SK-N-MC (cell line): Measurements from ENCODE around the gene FAM50B.

ENCODE experiments used
- DNase-seq: peaks from one replicate; pipeline ENCODE4 v3.0.0-alpha.2; 2011; ENCODE audit warnings: low read depth, low spot score
- H3K27ac ChIP-seq: fragments of 200-600 bp; sonication (generic); 2 replicates; pipeline ENCODE4 v1.5.1; 2016; ENCODE audit warnings: mixed run types
- H3K36me3 ChIP-seq: fragments of 200-600 bp; sonication (generic); 2 replicates; pipeline ENCODE4 v1.6.1; 2017; ENCODE audit warnings: antibody characterized with exemption, low read length, mixed read lengths; ENCODE audit not compliant: insufficient read depth
- H3K4me3 ChIP-seq: fragments of 200-600 bp; sonication (generic); 2 replicates; pipeline ENCODE4 v1.5.1; 2016
- H3K9ac ChIP-seq: fragments of 200-600 bp; sonication (generic); 2 replicates; pipeline ENCODE4 v1.8.0; 2017; ENCODE audit warnings: mixed run types, mixed read lengths; ENCODE audit not compliant: insufficient read length
- H3K9me3 ChIP-seq: fragments of 200-600 bp; sonication (generic); 2 replicates; pipeline ENCODE4 v1.6.1; 2017; ENCODE audit warnings: low read depth, mild to moderate bottlenecking, antibody characterized with exemption, low read length, moderate library complexity, mixed read lengths
- EZH2 ChIP-seq: fragments of 200-600 bp; sonication (generic); IDR thresholded peaks from one replicate; pipeline ENCODE4 v1.6.1; 2017; ENCODE audit warnings: antibody characterized with exemption
- FOXP2 ChIP-seq: optimal IDR thresholded peaks from 2 replicates; pipeline ENCODE3; 2011; ENCODE audit warnings: mild to moderate bottlenecking, moderate library complexity; ENCODE audit not compliant: insufficient read depth; ENCODE audit errors: extremely low read length, control extremely low read depth
- POLR2AphosphoS5 ChIP-seq: IDR thresholded peaks from 2 replicates; pipeline ENCODE4 v1.6.1; 2012; ENCODE audit warnings: mild to moderate bottlenecking, low read depth, low read length, borderline replicate concordance

FAM50B gene

DNA sequence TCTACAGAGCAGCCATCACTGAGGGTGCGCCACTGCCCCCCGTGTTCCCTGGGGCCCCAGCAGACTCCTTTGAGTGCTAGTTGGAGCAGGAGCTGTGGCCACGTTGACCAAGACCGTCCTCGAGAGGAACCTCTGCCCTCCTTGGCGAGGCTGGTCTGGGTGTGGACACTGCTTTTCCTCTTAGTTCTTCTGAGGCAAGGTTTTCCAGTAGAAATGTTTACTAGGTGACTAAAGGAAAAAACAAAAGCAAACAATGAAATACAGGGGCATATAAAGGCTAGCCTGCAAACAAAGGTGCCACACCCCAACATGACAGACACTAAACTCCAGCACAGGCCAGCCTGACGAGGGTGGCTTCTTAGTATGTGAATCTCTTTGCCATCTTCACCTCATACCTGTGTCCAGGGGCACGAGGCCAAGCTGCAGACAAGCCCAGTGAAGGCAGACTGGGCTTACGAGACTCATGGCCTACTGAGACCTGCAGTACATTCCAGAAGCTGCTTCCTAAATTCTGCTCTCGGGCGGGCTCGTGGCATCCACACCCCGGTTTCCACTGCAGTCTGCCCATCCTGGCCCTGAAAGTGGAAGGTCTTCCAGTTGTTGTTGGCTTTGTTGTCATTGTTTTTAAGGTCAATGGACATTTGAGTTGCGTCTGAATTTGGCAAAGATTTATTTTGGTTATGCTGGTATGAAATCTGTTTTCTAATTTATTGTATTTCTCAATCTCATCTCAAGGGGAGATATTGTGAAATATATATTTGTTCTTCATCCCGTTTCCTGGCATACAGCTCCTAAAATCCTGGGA is 39.2 kb downstream of the FAM50B start:
- H3K36me3 ChIP-seq: no peaks in the 10 kb centered on the region
- H3K9me3 ChIP-seq: no peaks in the 10 kb centered on the region
- TF ChIP-seq POLR2AphosphoS5: no peak
- TF ChIP-seq FOXP2: no peak
- no peak for TF ChIP-seq EZH2
- no peak for DNase-seq
- H3K9ac ChIP-seq: no peak overlapping the region
- H3K27ac ChIP-seq: no peak overlapping the region
- H3K4me3 ChIP-seq: no peak overlapping the region

DNA sequence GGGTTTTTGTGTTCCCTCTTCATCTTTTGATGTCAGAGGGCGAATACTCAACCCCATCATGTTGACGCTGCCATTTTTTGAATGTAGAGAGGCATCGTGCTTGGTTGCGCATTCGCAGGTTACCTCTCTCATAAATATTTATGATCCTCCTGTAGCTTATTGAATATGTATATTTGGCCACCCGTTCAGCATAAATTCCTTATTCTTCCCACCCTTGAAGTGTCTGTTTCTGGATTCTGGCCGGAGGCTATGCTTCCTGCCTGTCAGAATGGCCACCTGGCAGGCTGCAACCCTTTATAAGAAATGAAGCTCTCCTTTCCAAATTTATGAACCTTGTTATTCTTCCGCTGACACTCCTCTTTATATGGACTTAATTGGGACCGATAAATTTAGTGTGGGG is 40.9 kb downstream of the FAM50B start:
- Histone ChIP-seq H3K36me3 (no peaks in the 10 kb centered on the region), H3K9ac (no peak overlapping the region), H3K4me3 (no peak overlapping the region), H3K27ac (no peak overlapping the region), H3K9me3 (no peaks in the 10 kb centered on the region)
- no peak for TF ChIP-seq FOXP2
- no peak for TF ChIP-seq EZH2
- no peak for TF ChIP-seq POLR2AphosphoS5
- DNase-seq: no peak

DNA sequence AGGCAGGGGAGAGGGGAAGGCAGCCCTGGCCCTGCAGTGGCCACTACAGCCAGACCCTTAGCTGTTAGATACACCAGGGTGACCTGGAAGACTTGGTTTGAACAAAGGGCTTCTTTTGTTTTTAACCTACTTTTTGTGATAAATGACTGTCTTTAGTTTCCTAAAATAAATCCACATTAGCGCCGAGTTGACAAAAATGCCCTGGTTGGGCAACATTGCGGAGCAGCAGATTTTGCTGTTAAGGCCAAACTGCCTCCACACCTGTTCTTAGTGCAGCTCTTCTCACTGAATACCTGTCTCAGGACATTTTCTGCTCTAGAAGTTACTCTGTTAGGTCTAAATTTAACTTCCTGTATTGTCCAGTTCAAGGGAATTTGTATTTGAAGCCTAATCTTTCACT is 42.7 kb downstream of the FAM50B start:
- no peak overlapping the region for H3K9ac ChIP-seq
- no peak for DNase-seq
- H3K4me3 ChIP-seq: no peak overlapping the region
- H3K27ac ChIP-seq: no peak overlapping the region
- H3K36me3 ChIP-seq: no peaks in the 10 kb centered on the region
- no peaks in the 10 kb centered on the region for H3K9me3 ChIP-seq
- TF ChIP-seq POLR2AphosphoS5 (no peak), EZH2 (no peak), FOXP2 (no peak)

DNA sequence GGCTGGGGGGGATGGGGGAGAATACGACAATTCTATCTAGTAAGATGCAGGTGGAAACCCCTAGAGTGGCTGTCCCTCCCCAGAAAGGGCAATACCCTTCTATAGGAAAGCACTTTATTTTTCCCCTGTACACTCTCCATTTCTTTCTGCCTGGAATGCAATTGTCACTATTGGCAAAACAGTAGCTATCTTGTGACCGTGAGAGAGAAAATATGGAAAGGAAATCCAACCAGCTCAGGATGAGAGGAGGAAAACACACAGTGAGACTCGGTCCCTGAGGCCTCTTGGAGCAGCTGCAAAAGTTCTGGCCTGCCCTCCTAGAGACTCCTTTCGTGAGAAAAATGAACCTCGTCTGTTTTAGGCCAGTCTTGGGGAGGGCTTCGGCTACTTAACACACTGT is 43.4 kb downstream of the FAM50B start:
- H3K36me3 ChIP-seq: no peaks in the 10 kb centered on the region
- TF ChIP-seq EZH2: no peak
- TF ChIP-seq POLR2AphosphoS5: no peak
- TF ChIP-seq FOXP2: no peak
- no peak for DNase-seq
- H3K27ac ChIP-seq: no peak overlapping the region
- no peaks in the 10 kb centered on the region for H3K9me3 ChIP-seq
- no peak overlapping the region for H3K4me3 ChIP-seq
- no peak overlapping the region for H3K9ac ChIP-seq

DNA sequence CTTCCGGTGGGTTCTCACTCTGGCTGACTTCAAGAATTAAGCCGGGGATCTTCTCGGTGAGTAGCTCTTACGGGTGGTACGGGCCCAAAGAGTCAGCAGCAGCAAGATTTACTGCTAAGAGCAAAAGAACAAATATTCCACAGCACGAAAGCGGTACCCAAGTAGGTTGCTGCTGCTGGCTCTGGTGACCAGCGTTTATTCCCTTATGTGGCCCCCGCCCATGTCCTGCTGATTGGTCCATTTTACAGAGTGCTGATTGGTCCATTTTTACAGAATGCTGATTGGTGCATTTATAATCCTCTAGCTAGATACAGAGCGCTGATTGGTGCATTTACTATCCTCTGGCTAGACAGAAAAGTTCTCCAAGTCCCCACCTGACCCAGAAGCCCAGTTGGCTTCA is 44.3 kb downstream of the FAM50B start:
- no peak overlapping the region for H3K9ac ChIP-seq
- TF ChIP-seq EZH2 (no peak), FOXP2 (no peak), POLR2AphosphoS5 (no peak)
- no peak overlapping the region for H3K27ac ChIP-seq
- H3K36me3 ChIP-seq: no peaks in the 10 kb centered on the region
- no peak for DNase-seq
- no peak overlapping the region for H3K4me3 ChIP-seq
- no peaks in the 10 kb centered on the region for H3K9me3 ChIP-seq

DNA sequence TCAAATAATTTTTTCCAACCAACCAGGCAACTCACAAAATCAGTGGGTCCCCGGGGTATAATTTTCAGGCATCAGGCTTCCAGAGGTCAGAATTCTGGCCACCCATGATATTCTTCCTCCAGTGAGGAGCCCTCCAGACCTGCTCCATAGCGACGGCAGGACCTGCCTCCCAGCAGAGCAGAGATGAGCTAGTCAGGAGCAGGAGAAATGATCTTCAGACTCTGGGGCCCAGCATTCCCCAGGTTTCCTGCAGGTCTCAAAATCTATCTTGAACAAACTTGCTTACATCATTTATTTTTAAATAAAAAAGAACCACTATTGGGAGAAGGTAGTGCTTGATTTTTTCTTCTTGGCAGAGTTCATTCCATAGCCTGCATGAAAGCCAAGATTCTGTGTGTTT is 44.7 kb downstream of the FAM50B start:
- no peak overlapping the region for H3K27ac ChIP-seq
- TF ChIP-seq POLR2AphosphoS5: no peak
- no peak overlapping the region for H3K9ac ChIP-seq
- H3K36me3 ChIP-seq: no peaks in the 10 kb centered on the region
- H3K4me3 ChIP-seq: no peak overlapping the region
- no peaks in the 10 kb centered on the region for H3K9me3 ChIP-seq
- DNase-seq: no peak

DNA sequence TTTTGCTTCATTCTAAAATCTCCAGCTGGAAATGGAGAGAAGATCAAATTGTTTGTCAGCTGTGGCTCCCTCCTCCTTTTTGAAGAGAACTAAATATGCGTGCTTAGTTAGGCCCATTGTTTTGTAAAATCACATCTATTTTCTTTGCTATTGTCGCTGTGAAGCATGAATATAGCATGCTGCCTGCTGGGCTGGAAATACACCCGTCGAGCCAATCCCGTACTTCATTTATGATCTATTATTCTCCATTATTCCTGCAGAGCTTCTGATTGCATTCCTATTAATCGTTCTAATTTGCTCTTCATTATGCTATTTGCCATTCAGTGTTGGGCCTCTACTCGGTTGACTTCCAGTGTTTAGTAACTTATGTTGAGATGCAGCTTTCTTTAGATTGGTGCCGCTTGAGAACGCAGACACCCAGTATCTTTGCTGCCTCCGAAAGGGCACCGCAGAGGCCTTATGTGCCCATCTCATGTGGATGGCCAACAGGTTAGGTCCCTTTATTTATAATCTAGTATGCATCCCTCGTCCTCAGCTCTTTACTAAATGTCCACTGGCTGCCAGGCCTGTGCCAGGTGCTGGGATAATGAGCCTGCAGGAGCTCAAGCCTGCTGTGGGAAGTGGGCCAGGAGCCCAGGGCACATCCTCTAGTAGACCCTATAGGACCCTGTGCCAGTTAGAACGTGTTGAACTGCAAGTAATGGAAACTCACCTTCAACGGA is 45.6 kb downstream of the FAM50B start:
- Histone ChIP-seq H3K9ac (no peak overlapping the region), H3K36me3 (no peaks in the 10 kb centered on the region), H3K9me3 (no peaks in the 10 kb centered on the region), H3K4me3 (no peak overlapping the region), H3K27ac (no peak overlapping the region)
- TF ChIP-seq POLR2AphosphoS5 (no peak), EZH2 (no peak), FOXP2 (no peak)
- no peak for DNase-seq

DNA sequence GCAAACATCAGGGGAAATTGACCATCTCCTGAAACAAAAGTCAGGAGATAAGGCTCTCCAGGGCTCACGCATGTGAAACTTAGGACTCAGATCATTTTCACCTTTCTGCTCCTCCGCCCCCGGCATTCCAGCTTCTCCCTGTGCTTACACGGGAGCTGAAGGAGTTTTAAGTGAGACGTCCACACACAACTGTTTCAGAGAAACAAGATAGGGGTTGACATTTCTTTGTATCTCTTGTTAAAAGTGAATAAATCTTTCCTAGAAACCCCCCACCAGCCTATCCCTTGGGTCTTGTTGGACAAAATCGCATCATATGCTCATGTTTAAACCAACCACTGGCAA is 46.1 kb downstream of the FAM50B start:
- no peaks in the 10 kb centered on the region for H3K36me3 ChIP-seq
- no peak overlapping the region for H3K9ac ChIP-seq
- DNase-seq: no peak
- no peak overlapping the region for H3K27ac ChIP-seq
- H3K9me3 ChIP-seq: no peaks in the 10 kb centered on the region
- no peak overlapping the region for H3K4me3 ChIP-seq
- TF ChIP-seq EZH2 (no peak), FOXP2 (no peak), POLR2AphosphoS5 (no peak)
